Measurements from ENCODE around the gene FOXN3.

GRCh38 chr14:89245802-89246201 is 171.2 kb downstream of the FOXN3 start:
- no peak for TF ChIP-seq CTCF (IDR thresholded peaks at IDR 0.05)
- TF ChIP-seq POLR2A (IDR thresholded peaks at IDR 0.05) = no peak
- TF ChIP-seq POLR2AphosphoS5 (IDR thresholded peaks at IDR 0.05) = no peak
